CD4-positive, alpha-beta T cell treated with Interleukin-2 at 100 ng/mL for 4 hours (primary cell): Measurements from ENCODE around the gene KIF20A.
"Not testable (repeated sequence)": the region's sequence is repeated elsewhere in the genome, so short reads cannot be mapped to it uniquely, and the experiment has no call there.

Experiments
- DNase-seq: peaks from one replicate; pipeline ENCODE4 v3.0.0-alpha.2; 2020; ENCODE audit warnings: low spot score

The KIF20A gene

GRCh38 chr5:138186002-138186447 lies 7.1 kb downstream of the KIF20A start:
- no peak for DNase-seq

GRCh38 chr5:138188626-138189025 lies 9.7 kb downstream of the KIF20A start:
- DNase-seq: no peak

- DNase-seq: no peak
Measured at GRCh38 chr5:138192826-138193225, 13.9 kb downstream of the KIF20A start.

- not testable (repeated sequence) for DNase-seq
Measured at GRCh38 chr5:138193859-138194258, 14.9 kb downstream of the KIF20A start.

- DNase-seq: no peak
Measured at GRCh38 chr5:138210985-138211384, 32.1 kb downstream of the KIF20A start.

GRCh38 chr5:138212828-138213160 lies 33.9 kb downstream of the KIF20A start:
- DNase-seq: no peak

GRCh38 chr5:138213161-138214029 lies 34.5 kb downstream of the KIF20A start, which contains the start of gene CDC23:
Gene CDC23, minus strand, starts transcription at chr5:138213323. Its CDS starts 11 bp downstream, at chr5:138213312.
- peak; percentile 96 for DNase-seq

- no peak for DNase-seq
Measured at GRCh38 chr5:138216799-138217198, 37.9 kb downstream of the KIF20A start.

GRCh38 chr5:138223532-138223931 lies 44.6 kb downstream of the KIF20A start:
- DNase-seq: no peak

GRCh38 chr5:138224712-138225111 lies 45.8 kb downstream of the KIF20A start:
- DNase-seq: no peak

- no peak for DNase-seq
Measured at GRCh38 chr5:138226910-138227309, 48.0 kb downstream of the KIF20A start.

- no peak for DNase-seq
Measured at GRCh38 chr5:138229387-138229786, 50.5 kb downstream of the KIF20A start.

- DNase-seq: no peak
Measured at GRCh38 chr5:138230261-138230660, 51.3 kb downstream of the KIF20A start.

- no peak for DNase-seq
Measured at GRCh38 chr5:138230981-138231589, 52.2 kb downstream of the KIF20A start.

- no peak for DNase-seq
Measured at GRCh38 chr5:138233280-138233679, 54.4 kb downstream of the KIF20A start.

GRCh38 chr5:138234651-138235050 lies 55.7 kb downstream of the KIF20A start:
- DNase-seq: no peak
